Body of pancreas (tissue), 4 donors: ENCODE data around the gene ATF7IP2.

Source experiments
- POLR2A ChIP-seq, 3 donors: fragments of 450-650 bp; IDR thresholded peaks; one replicate each; pipeline ENCODE4 v1.6.1; 2016; ENCODE audit warnings: antibody characterized with exemption in 3 of 3, mild to moderate bottlenecking in 2 of 3
- TF ChIP-seq, protein P1 (sequence below), 7 experiments: fragments of 450-650 bp in 4 of 7; fragments of 200-600 bp in 3 of 7; sonication (generic) in 3 of 7; IDR thresholded peaks; one replicate each; pipeline ENCODE4 v1.5.1; 2016 to 2019; ENCODE audit warnings: antibody characterized with exemption in 7 of 7

DNA sequence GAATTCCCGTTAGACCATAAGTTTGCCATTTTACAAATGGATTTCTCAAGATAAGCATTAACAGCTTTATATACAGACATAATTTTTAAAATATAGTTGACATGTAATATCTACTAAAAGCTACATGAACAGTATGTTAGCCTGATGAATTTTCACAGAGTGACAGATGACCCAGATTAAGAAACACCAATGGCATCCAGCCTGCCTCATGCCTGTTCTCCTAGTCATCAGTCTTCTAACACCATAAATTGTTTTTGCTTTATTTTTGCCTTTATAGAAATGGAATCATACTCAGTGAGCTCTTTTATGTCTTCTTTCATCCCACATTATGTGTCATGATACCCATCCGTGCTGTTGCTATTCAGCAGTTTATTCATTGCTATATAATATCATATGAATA lies 80.0 kb downstream of the ATF7IP2 start:
- TF ChIP-seq, protein P1, sequence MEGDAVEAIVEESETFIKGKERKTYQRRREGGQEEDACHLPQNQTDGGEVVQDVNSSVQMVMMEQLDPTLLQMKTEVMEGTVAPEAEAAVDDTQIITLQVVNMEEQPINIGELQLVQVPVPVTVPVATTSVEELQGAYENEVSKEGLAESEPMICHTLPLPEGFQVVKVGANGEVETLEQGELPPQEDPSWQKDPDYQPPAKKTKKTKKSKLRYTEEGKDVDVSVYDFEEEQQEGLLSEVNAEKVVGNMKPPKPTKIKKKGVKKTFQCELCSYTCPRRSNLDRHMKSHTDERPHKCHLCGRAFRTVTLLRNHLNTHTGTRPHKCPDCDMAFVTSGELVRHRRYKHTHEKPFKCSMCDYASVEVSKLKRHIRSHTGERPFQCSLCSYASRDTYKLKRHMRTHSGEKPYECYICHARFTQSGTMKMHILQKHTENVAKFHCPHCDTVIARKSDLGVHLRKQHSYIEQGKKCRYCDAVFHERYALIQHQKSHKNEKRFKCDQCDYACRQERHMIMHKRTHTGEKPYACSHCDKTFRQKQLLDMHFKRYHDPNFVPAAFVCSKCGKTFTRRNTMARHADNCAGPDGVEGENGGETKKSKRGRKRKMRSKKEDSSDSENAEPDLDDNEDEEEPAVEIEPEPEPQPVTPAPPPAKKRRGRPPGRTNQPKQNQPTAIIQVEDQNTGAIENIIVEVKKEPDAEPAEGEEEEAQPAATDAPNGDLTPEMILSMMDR (IDR thresholded peaks at IDR 0.05): no peak
- no peak for TF ChIP-seq POLR2A (IDR thresholded peaks at IDR 0.05)
